ENCODE results near the gene ESR2.
A peak's percentile ranks its signal among the peaks of the same experiment; 100 is the strongest.

ESR2 gene

DNA sequence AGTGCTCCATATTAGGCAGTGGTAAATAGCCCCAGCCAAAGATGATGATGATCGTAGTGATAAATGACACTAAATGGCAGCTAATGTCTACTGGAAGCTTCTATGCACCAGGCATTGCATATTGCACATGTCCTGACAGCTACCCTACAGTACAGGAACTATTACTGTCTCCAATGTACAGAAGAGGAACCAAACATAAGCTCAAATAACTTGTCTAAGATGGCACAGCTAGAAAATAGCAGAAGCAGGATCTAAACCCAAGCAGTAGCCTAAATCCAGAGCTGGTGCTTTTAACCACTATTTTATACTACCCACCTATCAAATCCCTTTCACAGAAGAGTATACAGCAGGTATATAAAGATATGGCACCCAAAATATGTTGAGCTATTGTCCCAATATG, 28.9 kb downstream of the ESR2 start:
- no peak for DNase-seq

DNA sequence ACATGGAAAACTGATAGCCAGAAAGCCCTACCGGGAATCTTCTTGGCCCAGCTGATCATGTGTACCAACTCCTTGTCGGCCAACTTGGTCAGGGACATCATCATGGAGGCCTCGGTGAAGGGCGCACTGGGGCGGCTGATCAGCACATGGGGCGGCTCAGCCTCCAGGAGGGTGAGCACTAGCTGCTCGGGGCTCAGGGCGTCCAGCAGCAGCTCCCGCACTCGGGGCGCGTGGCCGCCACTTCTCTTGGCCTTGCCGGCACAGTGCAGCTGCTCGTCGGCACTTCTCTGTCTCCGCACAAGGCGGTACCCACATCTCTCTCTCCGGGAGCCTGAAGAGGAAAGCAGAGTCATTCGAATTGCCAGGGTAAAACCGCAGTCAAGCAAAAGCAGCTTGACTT, 33.8 kb downstream of the ESR2 start:
- no peak for DNase-seq

DNA sequence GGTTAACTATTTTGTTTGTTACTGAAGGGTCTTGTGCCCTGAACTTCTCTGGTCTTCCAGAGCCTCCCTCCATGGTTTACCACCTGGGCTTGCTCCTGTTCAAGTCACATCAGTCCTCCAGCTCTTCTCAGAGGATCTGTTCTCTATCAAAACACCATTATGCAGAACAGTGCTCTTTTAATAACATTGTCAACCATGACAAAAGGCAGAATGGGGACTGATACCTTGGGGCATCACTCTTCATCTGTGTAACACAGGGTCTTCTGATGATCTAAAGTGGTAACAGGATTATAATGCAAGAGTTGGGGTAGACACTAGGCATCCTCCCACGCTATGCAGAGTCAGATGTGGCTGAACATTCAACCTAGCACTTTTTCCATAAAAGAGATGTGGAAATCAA, 38.4 kb downstream of the ESR2 start:
- DNase-seq = no peak

DNA sequence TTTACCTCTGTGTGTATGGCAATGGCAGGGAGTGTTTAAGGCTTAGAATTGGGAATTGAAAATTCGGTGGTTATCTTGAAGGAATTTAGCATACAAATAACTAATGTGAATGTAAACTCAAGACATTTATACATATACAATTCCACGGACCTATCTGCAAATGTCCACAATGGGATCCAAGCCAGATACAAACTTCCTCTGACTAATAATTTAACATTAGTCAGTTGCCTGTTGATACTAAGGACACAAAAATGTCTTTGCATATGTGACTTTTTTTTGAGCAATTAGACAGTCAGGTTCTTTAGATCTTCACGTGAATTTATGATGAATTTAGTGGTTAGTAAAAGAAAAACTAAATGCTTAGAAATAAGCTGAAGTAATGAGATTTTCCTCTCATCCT, 40.5 kb downstream of the ESR2 start:
- no peak for DNase-seq

DNA sequence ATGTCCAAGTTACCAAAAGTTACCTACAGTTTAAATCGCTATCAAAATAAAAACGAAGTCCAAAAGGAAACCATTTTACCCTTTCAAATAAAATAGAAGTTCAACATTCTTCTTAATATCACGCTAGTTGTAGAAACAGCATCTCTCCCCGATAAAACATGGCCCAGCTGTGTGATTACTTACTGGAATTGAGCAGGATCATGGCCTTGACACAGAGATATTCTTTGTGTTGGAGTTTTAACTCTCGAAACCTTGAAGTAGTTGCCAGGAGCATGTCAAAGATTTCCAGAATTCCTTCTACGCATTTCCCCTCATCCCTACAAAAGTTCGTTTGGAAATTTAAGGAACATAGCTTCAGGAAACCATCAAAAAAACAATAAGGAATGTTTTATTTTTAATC, 44.8 kb downstream of the ESR2 start:
- DNase-seq = no peak

DNA sequence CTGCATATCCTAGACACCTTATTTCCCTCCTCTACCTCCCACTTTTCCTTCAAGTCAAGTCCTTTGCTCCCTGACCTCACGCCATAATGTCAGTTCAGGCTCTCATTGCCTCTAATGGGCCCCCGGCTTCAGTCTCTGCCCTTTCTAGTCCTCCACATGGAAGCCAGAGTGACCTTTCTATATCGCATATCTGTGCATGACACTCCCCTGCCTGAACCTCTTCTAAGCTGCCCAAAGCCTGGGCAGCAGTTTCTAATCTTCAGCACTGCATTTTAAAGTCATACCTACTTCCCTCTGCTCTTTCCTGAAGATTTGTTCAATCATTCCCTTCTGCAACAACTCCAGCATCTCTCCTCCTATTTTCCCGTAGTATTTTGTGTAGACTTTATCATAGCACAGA, 45.5 kb downstream of the ESR2 start:
- DNase-seq = no peak

DNA sequence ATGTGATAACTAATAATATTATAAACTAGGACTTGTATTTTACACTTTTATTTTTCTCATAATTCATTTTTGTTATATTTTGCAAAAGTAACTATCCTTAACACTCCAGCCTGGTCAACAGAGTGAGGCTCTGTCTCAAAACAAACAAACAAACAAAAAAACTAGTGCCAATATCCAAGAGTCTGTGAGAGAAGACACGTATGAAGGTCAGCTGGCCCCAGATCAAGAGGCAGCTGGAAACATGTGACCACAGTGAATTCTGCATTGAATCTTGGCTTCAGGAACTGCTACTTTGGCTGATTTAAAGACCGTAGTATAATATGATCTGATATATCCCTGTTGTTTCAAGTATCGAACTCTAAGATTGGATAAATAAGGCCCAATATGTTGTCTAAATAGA, 47.0 kb downstream of the ESR2 start:
- DNase-seq = no peak

DNA sequence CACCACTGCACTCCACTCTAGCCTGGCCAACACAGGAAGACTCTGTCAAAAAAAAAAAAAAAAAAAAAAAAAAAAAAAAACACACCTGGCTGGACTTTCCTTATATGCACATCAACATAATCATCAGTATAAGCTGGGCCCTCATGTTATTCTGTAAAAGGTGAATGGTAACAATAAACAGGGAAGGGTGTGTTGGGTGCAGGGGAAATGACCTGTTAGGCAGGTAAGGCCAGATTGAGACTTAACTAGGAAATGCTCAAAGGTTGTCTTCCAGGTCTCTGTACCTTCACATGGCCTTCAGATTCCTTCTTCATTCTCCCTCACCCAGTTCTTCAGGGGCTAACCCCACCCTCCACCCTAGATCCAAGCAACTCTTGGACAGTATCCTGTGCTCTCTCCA, 47.5 kb downstream of the ESR2 start:
- DNase-seq = no peak

DNA sequence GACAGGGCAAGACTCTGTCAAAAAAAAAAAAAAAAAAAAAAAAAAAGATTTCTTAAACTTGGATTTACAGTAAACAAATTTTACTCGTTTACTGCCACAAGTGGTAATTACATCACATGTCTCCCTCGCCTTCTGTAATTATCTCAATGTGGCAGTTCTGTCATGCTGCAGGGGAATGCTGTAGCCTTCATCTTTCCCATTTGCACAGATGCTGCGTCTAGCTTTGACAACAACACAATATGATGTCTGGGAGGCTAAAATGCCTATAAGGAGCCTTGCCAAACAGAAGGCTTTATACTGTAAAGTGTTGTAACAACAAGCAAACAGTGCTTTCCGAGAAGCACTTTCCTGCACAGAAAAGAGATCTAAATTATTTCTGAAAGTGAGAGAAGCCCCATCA, 48.7 kb downstream of the ESR2 start:
- DNase-seq = no peak

DNA sequence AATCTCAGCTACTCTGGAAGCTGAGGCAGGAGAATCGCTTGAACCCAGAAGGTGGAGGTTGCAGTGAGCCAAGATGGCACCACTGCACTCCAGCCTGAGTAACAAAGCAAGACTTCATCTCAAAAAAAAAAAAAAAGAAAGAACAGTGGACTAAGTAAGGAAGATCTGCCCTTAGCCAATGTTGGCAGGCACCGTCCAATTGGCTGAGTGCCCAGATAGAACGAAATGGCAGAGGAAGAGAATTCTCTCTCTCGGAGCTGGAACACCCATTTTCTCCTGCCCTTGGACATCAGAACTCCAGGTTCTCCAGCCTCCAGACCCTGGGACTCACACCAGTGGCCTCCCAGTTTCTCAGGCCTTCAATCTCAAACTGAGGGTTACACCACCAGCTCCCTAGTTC, 49.9 kb downstream of the ESR2 start:
- DNase-seq = no peak

DNA sequence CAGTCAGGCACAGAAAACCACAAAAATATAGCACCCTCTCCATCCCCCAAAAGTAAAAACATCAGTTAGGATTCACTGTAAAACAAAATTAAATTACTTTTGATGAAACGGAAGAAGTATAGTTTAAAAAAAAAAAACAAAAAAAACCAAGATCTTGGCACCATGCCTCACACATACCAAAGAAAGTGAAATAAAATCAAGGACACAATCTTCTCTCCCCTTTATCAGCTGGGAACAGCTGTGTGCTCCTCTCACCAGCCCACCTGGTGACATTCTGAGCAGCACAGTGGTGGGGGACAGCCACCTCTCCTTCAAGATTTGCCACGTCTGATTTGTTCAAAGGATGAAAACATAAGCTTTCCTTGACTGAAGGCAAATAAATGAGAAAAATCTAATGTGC, 55.5 kb downstream of the ESR2 start:
- DNase-seq = no peak

DNA sequence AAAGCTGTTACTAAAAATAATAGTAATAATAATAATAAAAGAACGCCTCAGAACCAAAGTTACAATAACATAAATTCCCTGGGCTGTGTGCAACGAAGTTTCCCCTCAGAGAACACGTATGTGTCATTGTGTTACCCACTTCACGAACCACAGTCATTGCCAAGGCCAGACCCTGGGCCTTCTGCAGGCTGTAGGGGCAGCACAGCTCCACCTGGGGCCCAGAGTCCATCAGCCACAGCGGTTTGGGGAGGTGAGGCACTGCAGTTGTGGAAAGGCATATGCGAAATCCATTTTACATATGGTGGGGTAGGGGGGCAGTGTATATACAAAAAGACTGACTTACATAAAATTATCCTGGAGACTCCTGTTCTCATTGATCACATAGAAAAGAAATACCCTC, 56.1 kb downstream of the ESR2 start:
- no peak for DNase-seq

DNA sequence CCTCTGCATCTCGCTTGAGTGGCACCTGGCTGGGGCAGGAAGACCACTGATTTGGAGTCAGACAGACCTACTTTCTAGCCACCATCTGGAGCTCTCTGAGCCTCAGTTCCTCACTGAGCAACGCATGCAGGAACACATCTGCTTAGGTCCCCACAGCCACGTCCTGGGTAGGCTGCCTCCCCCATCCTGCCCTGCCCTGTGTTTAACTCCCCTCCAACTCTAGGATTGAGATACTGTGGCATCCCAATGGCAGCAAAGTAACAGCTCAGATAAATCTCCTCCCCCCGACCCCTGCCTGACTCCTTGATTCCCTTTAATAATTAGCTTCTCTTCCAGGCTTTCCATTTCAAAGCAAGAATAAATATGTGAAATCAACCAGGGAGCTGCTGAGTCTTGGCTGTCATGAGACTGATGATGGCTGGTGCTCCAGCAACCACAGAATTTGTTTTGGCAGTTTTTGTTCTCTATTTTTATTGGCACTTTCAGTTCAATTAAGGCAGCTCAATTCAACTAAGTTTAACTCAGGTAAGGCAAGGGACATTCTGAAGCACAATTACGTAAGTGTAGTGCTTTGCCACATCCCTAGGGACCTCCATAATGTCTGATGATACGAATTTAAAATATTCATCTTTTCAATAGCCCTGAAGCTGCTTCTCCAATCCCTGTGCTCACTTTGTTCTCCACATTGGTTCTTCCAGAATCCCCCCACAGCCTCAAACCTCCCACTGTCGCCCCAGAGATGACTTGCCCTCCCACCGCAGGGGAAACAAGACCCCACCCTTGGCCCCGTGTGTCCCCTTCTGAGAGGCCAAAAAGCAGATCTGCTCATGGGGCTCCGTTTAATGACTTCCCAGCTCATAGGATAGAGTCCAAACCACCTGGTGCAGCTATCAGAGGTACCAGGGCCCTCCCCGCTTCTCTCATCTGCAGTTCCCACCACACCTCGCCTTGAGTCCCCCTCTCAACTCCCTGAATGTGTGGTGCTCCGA, 58.2 kb downstream of the ESR2 start:
- DNase-seq = no peak

DNA sequence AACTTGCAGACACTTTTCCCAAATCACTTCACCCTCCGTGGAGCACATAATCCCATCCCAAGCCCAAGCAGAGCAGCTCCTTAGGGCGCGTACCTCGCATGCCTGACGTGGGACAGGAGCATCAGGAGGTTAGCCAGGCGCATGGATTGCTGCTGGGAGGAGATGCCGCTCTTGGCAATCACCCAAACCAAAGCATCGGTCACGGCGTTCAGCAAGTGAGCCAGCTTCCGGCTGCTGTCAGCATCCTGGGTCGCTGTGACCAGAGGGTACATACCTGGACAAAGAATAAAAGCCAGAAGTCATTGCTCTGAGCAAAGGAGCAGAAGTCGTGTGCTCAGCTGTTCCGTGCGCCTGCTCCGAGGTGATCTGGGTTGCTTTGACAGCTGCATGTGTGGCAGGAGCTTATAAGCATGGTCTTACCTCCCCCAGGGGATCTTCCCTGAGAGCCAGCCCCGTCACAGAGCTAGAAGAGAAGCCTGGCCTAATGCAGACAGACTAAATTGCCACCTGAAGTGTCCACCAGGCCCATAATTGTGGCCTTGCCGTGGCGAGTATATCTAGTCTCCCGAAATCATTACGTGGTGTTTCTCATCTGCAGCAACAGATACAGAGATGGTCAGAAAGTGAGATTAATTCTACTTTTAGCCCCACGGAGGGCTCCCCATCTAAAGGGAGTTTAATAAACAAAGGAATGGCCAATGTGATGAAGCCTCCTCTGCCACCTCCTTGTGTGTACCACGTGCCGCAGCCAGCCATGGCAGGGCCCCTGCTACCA, 59.1 kb downstream of the ESR2 start:
- DNase-seq = peak; percentile 8

DNA sequence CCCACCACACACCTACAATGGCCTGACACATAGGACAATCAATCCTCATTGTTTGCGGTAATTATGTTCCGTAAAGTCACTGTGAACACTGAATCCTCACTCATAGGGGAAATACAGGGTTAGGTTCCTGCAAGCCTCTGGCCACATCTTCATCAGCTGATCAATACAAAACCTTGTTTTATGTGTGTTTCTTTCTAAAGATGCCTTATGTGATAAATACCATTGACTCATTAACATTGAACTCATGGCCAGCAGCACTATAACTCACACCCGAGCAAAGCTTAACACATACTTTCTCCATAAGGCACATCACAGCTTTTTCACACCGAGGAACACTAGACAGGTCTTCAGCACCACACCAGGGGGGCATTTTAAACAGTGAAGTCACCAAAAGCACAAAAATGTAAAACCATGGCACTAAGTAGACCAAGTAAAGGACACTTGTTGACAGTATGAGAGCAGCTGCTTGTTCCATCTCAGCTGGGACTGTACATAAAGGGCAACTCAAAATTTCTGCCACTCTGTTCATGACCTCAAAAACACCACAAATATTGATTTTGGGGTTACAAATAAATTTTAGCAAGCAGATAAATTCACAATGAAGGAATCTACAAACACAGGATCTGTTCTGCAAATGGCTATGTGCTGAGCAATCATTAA, 60.5 kb downstream of the ESR2 start:
- DNase-seq = no peak

DNA sequence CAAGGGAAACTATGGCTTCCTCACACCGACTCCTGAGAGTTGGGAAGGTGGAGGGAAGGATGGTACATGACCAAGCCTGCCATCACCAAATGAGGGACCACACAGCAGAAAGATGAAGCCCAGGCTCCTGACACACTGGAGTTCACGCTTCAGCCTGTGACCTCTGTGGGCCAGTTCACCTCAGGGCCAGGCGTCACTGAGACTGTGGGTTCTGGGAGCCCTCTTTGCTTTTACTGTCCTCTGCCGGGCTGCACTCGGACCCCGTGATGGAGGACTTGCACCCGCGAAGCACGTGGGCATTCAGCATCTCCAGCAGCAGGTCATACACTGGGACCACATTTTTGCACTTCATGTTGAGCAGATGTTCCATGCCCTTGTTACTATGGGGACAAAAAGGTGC, 61.2 kb downstream of the ESR2 start:
- no peak for DNase-seq

DNA sequence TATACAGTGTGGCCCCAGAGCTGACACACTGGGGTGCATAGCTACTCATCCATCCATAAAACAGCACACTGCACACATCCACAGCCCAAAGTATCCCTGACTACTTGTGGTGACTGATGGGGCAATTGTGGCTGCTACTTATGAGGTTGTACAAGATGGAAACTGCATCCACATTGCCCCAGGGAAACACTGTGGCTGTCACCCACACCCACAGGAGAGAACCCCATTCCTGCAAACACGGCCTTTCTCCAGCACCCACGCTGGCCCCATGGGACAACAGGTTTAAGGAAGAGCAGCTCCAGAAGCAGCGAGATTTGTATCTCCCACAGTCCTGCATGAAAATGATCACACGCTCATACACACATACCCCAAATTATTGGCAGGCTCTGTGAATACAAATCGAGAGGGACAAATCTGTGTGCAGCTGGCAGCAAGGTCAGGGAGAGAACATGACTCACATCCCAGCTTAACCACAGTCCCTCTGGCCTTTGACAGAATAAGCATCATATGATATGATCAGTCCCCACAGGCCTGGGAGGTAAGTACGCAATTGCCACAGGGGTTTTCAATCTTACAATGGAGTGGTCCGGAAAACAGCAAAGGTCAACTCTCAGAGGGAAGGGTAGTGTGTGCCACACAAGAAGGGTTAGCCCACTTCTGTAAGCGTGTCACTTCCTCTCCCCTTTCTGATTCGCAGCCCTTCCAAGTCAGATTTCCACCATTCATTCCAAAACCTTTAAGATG, 61.9 kb downstream of the ESR2 start:
- no peak for DNase-seq

DNA sequence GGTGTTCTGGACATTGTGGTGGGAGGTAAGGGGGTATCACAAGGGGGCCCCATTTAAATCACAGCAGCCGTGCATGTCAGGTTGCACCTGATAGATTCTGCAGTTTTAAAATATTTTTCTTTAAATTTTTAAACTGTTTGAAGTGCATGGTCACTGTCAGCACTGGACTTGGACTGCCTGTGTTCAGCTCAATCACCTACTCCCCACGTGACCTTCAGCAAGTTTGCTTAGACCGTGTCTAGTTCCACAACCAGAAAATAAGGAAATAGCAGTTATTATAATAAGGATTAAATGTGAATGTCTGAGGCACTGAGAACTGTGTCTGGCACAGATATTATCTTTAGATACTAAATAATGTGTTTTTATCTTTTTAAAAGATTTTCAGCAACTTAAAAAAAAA, 64.7 kb downstream of the ESR2 start:
- no peak for DNase-seq

DNA sequence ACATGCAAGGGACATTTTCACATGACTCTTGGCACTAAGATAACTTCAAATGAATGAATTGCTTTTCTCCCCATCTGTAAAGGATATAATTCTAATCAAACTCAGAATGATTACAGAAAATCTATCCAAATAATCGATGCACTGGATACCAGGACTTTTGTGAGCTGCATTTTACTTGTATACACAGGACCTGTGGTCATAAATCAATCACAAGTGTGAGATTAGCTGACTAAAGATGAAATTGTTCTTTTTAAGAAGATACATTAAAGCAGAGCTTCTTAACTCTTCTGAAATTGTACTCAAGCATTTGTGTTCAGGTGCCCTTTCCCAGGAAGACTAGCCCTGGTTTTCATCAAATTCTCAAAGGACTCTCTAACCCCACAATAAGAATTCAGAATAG, 66.3 kb downstream of the ESR2 start:
- no peak for DNase-seq

DNA sequence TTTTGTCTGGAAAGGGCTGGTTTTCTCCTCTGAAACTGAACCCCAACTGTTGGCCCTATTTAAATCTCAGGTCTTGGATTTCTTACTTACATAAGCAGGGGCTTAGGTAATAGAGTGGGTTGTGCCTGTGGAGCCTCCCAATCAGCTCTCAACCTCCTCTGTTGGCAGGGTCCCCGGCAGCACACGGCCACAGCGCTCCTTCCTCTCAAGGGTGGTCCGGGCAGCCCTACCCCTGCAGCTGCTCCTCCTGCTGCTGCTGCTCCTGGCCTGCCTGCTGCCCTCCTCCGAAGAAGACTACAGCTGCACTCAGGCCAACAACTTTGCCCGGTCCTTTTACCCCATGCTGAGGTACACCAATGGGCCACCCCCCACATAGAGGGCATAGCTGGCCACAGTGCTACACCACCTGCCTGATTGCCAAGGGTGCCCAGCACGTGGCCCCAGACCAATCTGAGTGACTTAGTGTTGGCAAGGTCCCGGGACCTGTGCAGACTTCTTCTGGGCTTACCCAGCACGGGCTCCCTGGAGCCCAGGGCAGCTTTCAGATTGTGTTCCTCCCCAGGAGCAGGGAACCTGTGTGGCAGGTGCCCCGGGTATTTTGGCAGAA, 68.9 kb downstream of the ESR2 start:
- no peak for DNase-seq

DNA sequence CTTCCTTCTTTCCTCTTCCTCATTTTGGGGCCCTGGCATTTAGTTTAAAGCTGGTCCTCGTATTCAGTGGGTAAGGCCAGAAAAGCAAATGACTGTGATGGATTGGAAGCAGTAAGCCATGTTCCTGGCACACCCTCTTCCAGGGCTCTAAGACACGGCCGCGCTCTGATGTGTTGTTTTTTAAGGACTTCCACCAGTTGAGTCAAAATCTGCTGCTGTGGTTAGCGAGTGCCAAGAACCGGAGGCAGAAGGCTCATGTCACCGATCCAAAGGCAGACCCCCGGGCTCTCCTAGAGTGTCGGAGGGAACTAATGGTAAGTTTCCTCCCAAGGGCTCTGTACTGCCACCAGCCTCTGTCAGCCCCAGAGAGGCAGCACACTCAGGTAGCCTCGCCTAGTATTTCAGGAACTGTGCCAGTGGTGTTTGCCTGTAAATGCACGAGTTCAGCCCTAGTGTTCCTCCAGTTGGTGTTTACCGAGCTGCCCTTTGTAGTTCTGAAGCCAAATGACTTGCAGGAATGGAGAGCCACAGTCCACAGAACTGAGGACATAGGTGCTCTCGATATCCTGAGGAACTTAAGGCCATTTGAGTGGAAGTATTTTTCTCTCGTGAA, 72.7 kb downstream of the ESR2 start:
- no peak for DNase-seq

DNA sequence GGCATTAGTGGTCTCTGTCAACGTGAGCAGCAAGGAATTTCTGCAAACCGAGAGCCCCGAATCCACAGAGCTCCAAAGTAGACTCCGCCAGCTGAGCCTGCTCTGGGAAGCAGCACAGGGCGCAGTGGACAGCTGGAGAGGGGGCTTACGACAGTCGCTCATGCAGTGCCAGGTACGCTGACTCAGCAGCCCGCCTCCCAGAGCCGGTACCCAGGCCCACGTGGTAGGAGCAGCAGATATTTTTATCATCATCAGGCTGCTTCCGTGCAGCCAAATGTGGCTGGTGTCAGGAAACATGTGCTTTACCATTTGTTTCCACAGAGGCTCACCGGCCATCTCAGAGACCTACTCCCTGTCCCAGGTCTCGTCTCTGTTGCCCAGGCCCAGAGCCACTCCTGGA, 73.7 kb downstream of the ESR2 start:
- no peak for DNase-seq

All from SHP77 treated with DMSO at 0.1 percent for 48 hours (cell line).